Activated CD8-positive, alpha-beta T cell treated with anti-CD3 and anti-CD28 coated beads for 36 hours (primary cell): ENCODE results near the gene COL8A2. TPM values are rescaled to one million over a fixed set of nuclear protein-coding genes. Genes with fewer than 3 reads are reported as not detected.

Experiments used
- ATAC-seq: fragments of 200-7000 bp; cut with Tn5 transposase; one replicate; pipeline ENCODE4 v1.10.0; 2021; ENCODE audit warnings: mild to moderate bottlenecking, moderate library complexity
- CTCF ChIA-PET: fragments of 350-600 bp; sonication (Branson Sonifier 250); formaldehyde crosslinking; loops from one replicate; lab custom pipeline; 2021; ENCODE audit warnings: antibody characterized with exemption; lab: Charles Lee
- POLR2A ChIA-PET: fragments of 350-600 bp; sonication (Branson Sonifier 250); formaldehyde crosslinking; loops from one replicate; lab custom pipeline; 2021; ENCODE audit warnings: antibody characterized with exemption; lab: Charles Lee
- DNase-seq: peaks from one replicate; pipeline ENCODE4 v3.0.0-alpha.2; 2020
- H3K27ac Mint-ChIP-seq: one replicate; pipeline ENCODE4 v1.8.0; 2021; ENCODE audit warnings: mild to moderate bottlenecking, mixed read lengths
- H3K27me3 Mint-ChIP-seq: one replicate; pipeline ENCODE4 v1.8.0; 2021; ENCODE audit warnings: mixed read lengths
- H3K36me3 Mint-ChIP-seq: one replicate; pipeline ENCODE4 v1.8.0; 2021; ENCODE audit warnings: low read depth, mixed read lengths
- H3K4me1 Mint-ChIP-seq: one replicate; pipeline ENCODE4 v1.8.0; 2021; ENCODE audit warnings: low read depth, mixed read lengths
- H3K4me3 Mint-ChIP-seq: one replicate; pipeline ENCODE4 v1.8.0; 2021; ENCODE audit warnings: mild to moderate bottlenecking, moderate library complexity, mixed read lengths
- H3K9me3 Mint-ChIP-seq: one replicate; pipeline ENCODE4 v1.8.0; 2021; ENCODE audit warnings: mixed read lengths
- CTCF ChIP-seq: fragments of 200-600 bp; IDR thresholded peaks from one replicate; pipeline ENCODE4 v1.8.0; 2022; ENCODE audit warnings: antibody characterized with exemption, mild to moderate bottlenecking
- intact Hi-C: fragments of 100-400 bp; cut with micrococcal nuclease; formaldehyde crosslinking; loops from one replicate; pipeline ENCODE4 v1.10.0; 2022
- total RNA-seq, 2 experiments: library from RNA; stranded (reverse); gene quantifications; one replicate each; pipeline ENCODE4 v1.2.3, GENCODE V29; 2021

The COL8A2 gene
- total RNA-seq, 2 experiments from 2014 or later, result 0.83 to 0.85 TPM

- H3K4me3 Mint-ChIP-seq, result no peak overlapping the region
- no peaks in the 10 kb centered on the region for H3K9me3 Mint-ChIP-seq
- DNase-seq (no peak), ATAC-seq (no peak)
- POLR2A ChIA-PET, result no interaction called here
- no peak overlapping the region for H3K27ac Mint-ChIP-seq
- CTCF ChIA-PET, result interaction anchor here (1.5 to 1.6 kb wide), 2 partner anchors 11 to 13 kb away, joined by 3 to 5 read pairs; no protein-coding TSS in a partner anchor
- H3K27me3 Mint-ChIP-seq, result peaks cover 29% of the 10 kb centered on the region
- intact Hi-C loops, result no loop called here
- no peaks in the 10 kb centered on the region for H3K36me3 Mint-ChIP-seq
- H3K4me1 Mint-ChIP-seq, result peaks cover 25% of the 10 kb centered on the region
- no peak for TF ChIP-seq CTCF
Observed at GRCh38 chr1:36122062-36123030, 2.7 kb downstream of the COL8A2 start.

- CTCF ChIA-PET, result interaction anchor here (3.7 kb wide), 1 partner anchor 15 kb away, joined by 31 read pairs; no protein-coding TSS in a partner anchor
- TF ChIP-seq CTCF, result no peak
- Mint-ChIP-seq H3K27ac (no peak overlapping the region), H3K9me3 (no peaks in the 10 kb centered on the region), H3K4me3 (no peak overlapping the region), H3K4me1 (peaks cover 11% of the 10 kb centered on the region), H3K27me3 (peaks cover 19% of the 10 kb centered on the region), H3K36me3 (no peaks in the 10 kb centered on the region)
- DNase-seq, result no peak
- POLR2A ChIA-PET, result interaction anchor here (1.1 to 1.6 kb wide), 2 partner anchors 11 to 27 kb away, joined by 3 read pairs; no protein-coding TSS in a partner anchor
- no peak for ATAC-seq
- intact Hi-C loops, result no loop called here
Observed at GRCh38 chr1:36119456-36119855, 5.6 kb downstream of the COL8A2 start.

- DNase-seq (no peak), ATAC-seq (no peak)
- peaks cover 5% of the 10 kb centered on the region for H3K4me1 Mint-ChIP-seq
- no peak overlapping the region for H3K27ac Mint-ChIP-seq
- peaks cover 13% of the 10 kb centered on the region for H3K27me3 Mint-ChIP-seq
- no peaks in the 10 kb centered on the region for H3K36me3 Mint-ChIP-seq
- no peaks in the 10 kb centered on the region for H3K9me3 Mint-ChIP-seq
- ChIA-PET CTCF (interaction anchor here (1.0 to 3.7 kb wide), 4 partner anchors 15 to 70 kb away, joined by 3 to 31 read pairs (median 3); no protein-coding TSS in a partner anchor), POLR2A (interaction anchor here (0.5 to 1.6 kb wide), 3 partner anchors 10 to 199 kb away, joined by 3 read pairs; no protein-coding TSS in a partner anchor)
- intact Hi-C loops, result no loop called here
- TF ChIP-seq CTCF, result no peak
- no peak overlapping the region for H3K4me3 Mint-ChIP-seq
Observed at GRCh38 chr1:36118447-36119204, 6.4 kb downstream of the COL8A2 start.

- TF ChIP-seq CTCF, result no peak
- H3K36me3 Mint-ChIP-seq, result no peaks in the 10 kb centered on the region
- ChIA-PET CTCF (interaction anchor here (0.6 to 3.7 kb wide), 8 partner anchors 10 to 169 kb away, joined by 3 to 31 read pairs (median 4); partner anchors contain the start of genes TEKT2 and TRAPPC3), POLR2A (interaction anchor here (1.1 kb wide), 1 partner anchor 17 kb away, joined by 3 read pairs; no protein-coding TSS in a partner anchor)
- DNase-seq, result no peak
- H3K4me3 Mint-ChIP-seq, result no peak overlapping the region
- H3K9me3 Mint-ChIP-seq, result no peaks in the 10 kb centered on the region
- no peaks in the 10 kb centered on the region for H3K27me3 Mint-ChIP-seq
- ATAC-seq, result no peak
- peaks cover 3% of the 10 kb centered on the region for H3K4me1 Mint-ChIP-seq
- intact Hi-C loops, result no loop called here
- H3K27ac Mint-ChIP-seq, result no peak overlapping the region
Observed at GRCh38 chr1:36116901-36117300, 8.1 kb downstream of the COL8A2 start.
